GM11168 (cell line): ENCODE data around the gene ANAPC7.
"Not testable (repeated sequence)": the region's sequence is repeated elsewhere in the genome, so short reads cannot be mapped to it uniquely, and the experiment has no call there.

Source experiments
- in situ Hi-C: fragments of 300-500 bp; cut with MboI; formaldehyde crosslinking; loops from one replicate; pipeline ENCODE4 v1.12.0; 2022; ENCODE audit warnings: low sequenced_read_pairs; ENCODE audit not compliant: unreplicated experiment

ANAPC7 gene, protein sequence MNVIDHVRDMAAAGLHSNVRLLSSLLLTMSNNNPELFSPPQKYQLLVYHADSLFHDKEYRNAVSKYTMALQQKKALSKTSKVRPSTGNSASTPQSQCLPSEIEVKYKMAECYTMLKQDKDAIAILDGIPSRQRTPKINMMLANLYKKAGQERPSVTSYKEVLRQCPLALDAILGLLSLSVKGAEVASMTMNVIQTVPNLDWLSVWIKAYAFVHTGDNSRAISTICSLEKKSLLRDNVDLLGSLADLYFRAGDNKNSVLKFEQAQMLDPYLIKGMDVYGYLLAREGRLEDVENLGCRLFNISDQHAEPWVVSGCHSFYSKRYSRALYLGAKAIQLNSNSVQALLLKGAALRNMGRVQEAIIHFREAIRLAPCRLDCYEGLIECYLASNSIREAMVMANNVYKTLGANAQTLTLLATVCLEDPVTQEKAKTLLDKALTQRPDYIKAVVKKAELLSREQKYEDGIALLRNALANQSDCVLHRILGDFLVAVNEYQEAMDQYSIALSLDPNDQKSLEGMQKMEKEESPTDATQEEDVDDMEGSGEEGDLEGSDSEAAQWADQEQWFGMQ

GRCh38 chr12:110403146-110403975 lies at the start of gene ANAPC7:
TSS of gene ANAPC7 (minus strand) at chr12:110403708. CDS start at chr12:110403627, 81 bp downstream.
- in situ Hi-C loops = no loop called here

- in situ Hi-C loops = loop anchor here (10.0 kb wide), 1 partner anchor 154 kb away; no protein-coding TSS in a partner anchor
These were observed 47.8 kb upstream of the ANAPC7 start for GRCh38 chr12:110451263-110451662.

GRCh38 chr12:110449799-110450497 lies 46.4 kb upstream of the ANAPC7 start, which contains the start of gene ARPC3:
TSS of gene ARPC3 (minus strand) at chr12:110450337. CDS start at chr12:110450260, 77 bp downstream.
- in situ Hi-C loops = loop anchor here (10.0 kb wide), 1 partner anchor 155 kb away; no protein-coding TSS in a partner anchor

- in situ Hi-C loops = no loop called here
These were observed 40.9 kb upstream of the ANAPC7 start for GRCh38 chr12:110444455-110444854.

GRCh38 chr12:110436231-110436630 lies 32.7 kb upstream of the ANAPC7 start:
- in situ Hi-C loops = no loop called here

DNA sequence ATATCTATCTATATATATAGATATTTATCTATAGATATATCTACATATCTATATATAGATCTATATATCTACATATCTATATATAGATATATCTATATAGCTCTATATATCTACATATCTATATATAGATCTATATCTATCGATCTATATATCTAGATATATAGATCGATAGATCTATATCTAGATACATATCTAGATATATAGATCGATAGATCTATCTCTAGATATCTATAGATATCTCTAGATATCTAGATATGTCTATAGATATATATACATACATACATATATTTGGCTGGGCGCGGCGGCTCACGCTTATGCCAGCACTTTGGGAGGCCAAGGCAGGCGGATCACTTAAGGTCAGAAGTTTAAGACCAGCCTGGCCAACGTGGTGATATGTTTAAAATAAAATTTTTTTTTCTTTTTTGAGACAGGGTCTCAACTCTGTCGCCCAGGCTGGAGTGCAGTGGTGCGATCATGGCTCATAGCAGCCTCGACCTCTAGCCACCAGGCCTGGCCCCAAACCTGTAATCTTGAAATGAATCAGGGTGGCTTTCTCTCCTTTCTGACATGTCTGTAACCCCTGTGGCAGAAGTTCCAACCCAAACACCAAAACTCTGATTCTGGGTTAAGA lies 28.6 kb upstream of the ANAPC7 start:
- in situ Hi-C loops = no loop called here

GRCh38 chr12:110429676-110430075 lies 26.2 kb upstream of the ANAPC7 start:
- in situ Hi-C loops = loop anchor here (10.0 kb wide), 1 partner anchor 345 kb away; no protein-coding TSS in a partner anchor

DNA sequence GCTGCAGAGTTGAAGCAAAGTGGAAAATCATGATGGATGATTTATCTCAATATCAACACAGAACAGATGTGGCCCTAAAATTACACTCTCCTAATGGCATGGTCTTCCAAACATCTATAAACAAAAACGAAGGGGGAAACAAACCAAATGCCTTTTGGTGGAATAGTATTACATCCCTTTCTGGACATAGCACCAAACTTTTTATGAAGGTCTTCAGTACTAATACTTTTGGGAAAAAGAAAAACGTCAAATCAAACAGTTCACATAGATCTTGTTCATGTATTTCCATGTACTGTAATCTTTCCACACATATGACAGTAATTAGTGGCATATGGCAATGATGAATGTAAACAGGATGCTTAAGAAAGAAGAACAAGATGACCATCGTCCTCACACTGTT lies 22.9 kb upstream of the ANAPC7 start:
- in situ Hi-C loops = loop anchor here (10.0 kb wide), 1 partner anchor 342 kb away; no protein-coding TSS in a partner anchor

DNA sequence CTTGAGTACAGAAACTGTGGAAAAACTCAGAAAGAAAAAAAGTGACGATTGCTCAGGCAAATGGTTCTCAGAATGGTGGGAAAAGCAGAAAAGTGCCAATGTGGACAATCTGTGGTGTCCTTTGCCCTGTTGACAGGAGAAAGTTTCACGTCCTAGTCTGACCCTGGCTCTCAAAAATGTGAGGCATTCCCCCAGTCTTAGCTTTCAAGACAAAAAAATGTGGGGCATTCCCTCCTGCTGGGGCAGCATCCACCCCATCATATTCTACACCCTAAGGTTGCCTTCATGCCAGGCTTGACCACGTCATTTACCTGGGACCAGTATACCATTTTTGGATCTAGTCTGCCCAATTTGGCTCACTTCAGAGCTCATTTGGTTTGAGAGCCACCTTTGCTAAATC lies 20.7 kb upstream of the ANAPC7 start:
- in situ Hi-C loops = loop anchor here (10.0 kb wide), 1 partner anchor 339 kb away; no protein-coding TSS in a partner anchor

- in situ Hi-C loops = loop anchor here (10.0 kb wide), 1 partner anchor 337 kb away; no protein-coding TSS in a partner anchor
These were observed 18.2 kb upstream of the ANAPC7 start for GRCh38 chr12:110421701-110422100.

- in situ Hi-C loops = loop anchor here (10.0 kb wide), 1 partner anchor 336 kb away; no protein-coding TSS in a partner anchor
These were observed 17.7 kb upstream of the ANAPC7 start for GRCh38 chr12:110421159-110421661.

GRCh38 chr12:110420644-110421043 lies 17.1 kb upstream of the ANAPC7 start:
- in situ Hi-C loops = loop anchor here (10.0 kb wide), 1 partner anchor 336 kb away; no protein-coding TSS in a partner anchor

DNA sequence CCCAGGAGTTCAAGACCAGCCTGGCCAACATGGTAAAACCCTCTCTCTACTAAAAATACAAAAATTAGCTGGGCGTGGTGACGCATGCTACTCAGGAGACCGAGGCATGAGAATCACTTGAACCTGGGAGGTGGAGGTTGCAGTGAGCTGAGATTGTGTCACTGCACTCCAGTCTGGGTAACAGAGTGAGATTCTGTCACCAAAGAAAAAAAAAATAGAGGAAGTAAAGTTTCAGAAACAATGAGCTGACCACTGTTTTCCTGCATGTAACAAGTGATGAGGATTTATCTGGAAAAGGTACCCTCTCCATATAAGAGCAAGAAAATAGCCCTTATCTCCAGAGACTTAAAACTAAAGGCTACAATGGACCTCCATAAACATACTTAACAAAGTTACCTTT lies 13.6 kb upstream of the ANAPC7 start:
- in situ Hi-C loops = not testable (repeated sequence)

GRCh38 chr12:110410086-110410485 lies 6.6 kb upstream of the ANAPC7 start:
- in situ Hi-C loops = not testable (repeated sequence)

GRCh38 chr12:110405126-110405662 lies 1.7 kb upstream of the ANAPC7 start:
- in situ Hi-C loops = not testable (repeated sequence)

- in situ Hi-C loops = no loop called here
These were observed 621 bp upstream of the ANAPC7 start for GRCh38 chr12:110403976-110404682.

DNA sequence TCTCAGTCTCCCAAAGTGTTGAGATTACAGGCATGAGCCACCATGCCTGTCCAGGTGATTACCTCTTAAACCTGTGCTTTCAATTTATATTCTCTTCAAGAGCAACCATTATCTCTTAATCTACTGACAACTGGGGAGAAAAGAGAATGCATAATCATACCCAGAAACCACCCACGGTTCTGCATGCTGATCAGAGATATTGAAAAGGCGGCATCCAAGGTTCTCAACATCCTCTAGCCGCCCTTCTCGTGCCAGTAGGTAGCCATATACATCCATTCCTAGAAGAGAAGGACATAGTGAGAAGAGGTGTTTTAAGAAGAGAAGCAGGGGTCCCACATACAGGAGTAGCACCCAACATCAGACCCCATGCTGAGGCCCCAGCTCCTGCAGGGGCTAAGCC lies 20.8 kb downstream of the ANAPC7 start:
- in situ Hi-C loops = no loop called here

DNA sequence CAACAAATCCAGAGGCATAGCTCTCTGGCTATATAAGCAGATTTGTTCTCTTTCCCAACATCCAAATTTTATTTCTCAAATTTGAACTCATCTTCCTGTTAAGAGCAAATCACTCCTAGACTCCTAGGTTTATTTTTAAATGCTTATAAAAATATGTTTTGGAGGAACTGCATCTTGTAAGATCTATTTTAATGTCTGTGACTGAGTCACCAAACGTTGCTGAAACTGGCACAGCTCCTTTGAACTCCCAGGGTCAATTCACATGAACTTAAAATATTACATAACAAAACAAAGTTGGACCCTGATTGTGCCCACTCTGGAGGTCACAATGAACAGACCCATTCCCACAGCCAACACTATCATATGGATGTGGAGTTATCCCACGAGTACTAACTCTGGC lies 23.9 kb downstream of the ANAPC7 start:
- in situ Hi-C loops = no loop called here
